RWPE2 (cell line): ENCODE measurements around the gene RALGAPB.
"Not testable (repeated sequence)": the region's sequence is repeated elsewhere in the genome, so short reads cannot be mapped to it uniquely, and the experiment has no call there.

Experiments used
- ATAC-seq: fragments of 200-7000 bp; cut with Tn5 transposase; 3 replicates; pipeline ENCODE4 v1.9.1; 2021; ENCODE audit warnings: low read depth
- DNase-seq: peaks from one replicate; pipeline ENCODE4 v3.0.0-alpha.2; 2020; ENCODE audit warnings: low spot score
- H3K27ac ChIP-seq: fragments of 450-650 bp; 2 replicates; pipeline ENCODE4 v1.5.1; 2017; ENCODE audit warnings: mild to moderate bottlenecking; ENCODE audit not compliant: poor library complexity, severe bottlenecking
- H3K27me3 ChIP-seq: fragments of 250-450 bp; sonication (Bioruptor Pico); 2 replicates; pipeline ENCODE4 v1.5.1; 2021; ENCODE audit warnings: mild to moderate bottlenecking, moderate library complexity; ENCODE audit not compliant: insufficient read depth, poor library complexity, severe bottlenecking
- H3K36me3 ChIP-seq: fragments of 250-450 bp; sonication (Bioruptor Pico); 2 replicates; pipeline ENCODE4 v1.5.1; 2020; ENCODE audit warnings: low read depth, mild to moderate bottlenecking, moderate library complexity
- H3K4me1 ChIP-seq: fragments of 250-450 bp; sonication (Bioruptor Pico); 2 replicates; pipeline ENCODE4 v1.5.1; 2021; ENCODE audit warnings: mild to moderate bottlenecking, moderate library complexity; ENCODE audit not compliant: insufficient read depth, poor library complexity, severe bottlenecking
- H3K4me3 ChIP-seq: fragments of 250-450 bp; sonication (Bioruptor Pico); 2 replicates; pipeline ENCODE4 v1.5.1; 2021; ENCODE audit warnings: mild to moderate bottlenecking, moderate library complexity; ENCODE audit not compliant: severe bottlenecking
- H3K9me3 ChIP-seq: fragments of 250-450 bp; sonication (Bioruptor Pico); 2 replicates; pipeline ENCODE4 v1.5.1; 2021; ENCODE audit warnings: mild to moderate bottlenecking, moderate library complexity; ENCODE audit not compliant: severe bottlenecking
- CTCF ChIP-seq: fragments of 450-650 bp; IDR thresholded peaks from one replicate; pipeline ENCODE4 v1.5.1; 2017; ENCODE audit warnings: mild to moderate bottlenecking, moderate library complexity; ENCODE audit not compliant: poor library complexity, severe bottlenecking

The RALGAPB gene

GRCh38 chr20:38589351-38589750 is 116.7 kb downstream of the RALGAPB start:
- Histone ChIP-seq H3K36me3 (no peaks in the 10 kb centered on the region), H3K4me3 (no peak overlapping the region), H3K27ac (no peak overlapping the region), H3K27me3 (no peaks in the 10 kb centered on the region), H3K9me3 (no peaks in the 10 kb centered on the region), H3K4me1 (peaks cover 10% of the 10 kb centered on the region)
- TF ChIP-seq CTCF = no peak
- ATAC-seq = no peak
- DNase-seq = no peak

GRCh38 chr20:38589967-38590675 is 117.5 kb downstream of the RALGAPB start:
- H3K4me3 ChIP-seq = no peak overlapping the region
- TF ChIP-seq CTCF = no peak

GRCh38 chr20:38590676-38591473 is 118.2 kb downstream of the RALGAPB start:
- Histone ChIP-seq H3K27me3 (no peaks in the 10 kb centered on the region), H3K9me3 (no peaks in the 10 kb centered on the region), H3K4me3 (no peak overlapping the region), H3K36me3 (no peaks in the 10 kb centered on the region), H3K4me1 (peaks cover 10% of the 10 kb centered on the region), H3K27ac (no peak overlapping the region)
- ATAC-seq (peak; percentile 44), DNase-seq (peak; percentile 72)
- TF ChIP-seq CTCF = no peak

More at GRCh38 chr20:38589967-38590675, 117.5 kb downstream of the RALGAPB start:
- ATAC-seq (no peak), DNase-seq (peak; percentile 9)
- no peak overlapping the region for H3K27ac ChIP-seq
- no peaks in the 10 kb centered on the region for H3K9me3 ChIP-seq
- no peaks in the 10 kb centered on the region for H3K27me3 ChIP-seq
- peaks cover 10% of the 10 kb centered on the region for H3K4me1 ChIP-seq
- H3K36me3 ChIP-seq = no peaks in the 10 kb centered on the region

GRCh38 chr20:38591474-38592410 is 119.1 kb downstream of the RALGAPB start:
- Histone ChIP-seq H3K4me1 (peaks cover 10% of the 10 kb centered on the region), H3K36me3 (no peaks in the 10 kb centered on the region), H3K9me3 (no peaks in the 10 kb centered on the region), H3K27ac (no peak overlapping the region), H3K4me3 (no peak overlapping the region), H3K27me3 (no peaks in the 10 kb centered on the region)
- TF ChIP-seq CTCF = no peak
- ATAC-seq (no peak), DNase-seq (peak; percentile 74)

- H3K9me3 ChIP-seq, DNase-seq, H3K36me3 ChIP-seq, H3K4me3 ChIP-seq, H3K27ac ChIP-seq, H3K27me3 ChIP-seq, ATAC-seq, H3K4me1 ChIP-seq: not testable (repeated sequence)
Measured at GRCh38 chr20:38592411-38592790, 119.8 kb downstream of the RALGAPB start.

GRCh38 chr20:38594281-38594680 is 121.6 kb downstream of the RALGAPB start:
- not testable (repeated sequence) for H3K4me3 ChIP-seq, ATAC-seq, H3K27ac ChIP-seq, H3K9me3 ChIP-seq, H3K36me3 ChIP-seq, H3K27me3 ChIP-seq
- H3K4me1 ChIP-seq = peaks cover 11% of the 10 kb centered on the region
- DNase-seq = peak; percentile 40

GRCh38 chr20:38595886-38596285 is 123.2 kb downstream of the RALGAPB start:
- peak; percentile 55 for DNase-seq
- not testable (repeated sequence) for H3K27me3 ChIP-seq, H3K27ac ChIP-seq, H3K36me3 ChIP-seq, H3K9me3 ChIP-seq, H3K4me3 ChIP-seq, ATAC-seq
- peaks cover 26% of the 10 kb centered on the region for H3K4me1 ChIP-seq
